Activated naive CD4-positive, alpha-beta T cell treated with anti-CD3 and anti-CD28 coated beads for 36 hours (primary cell): ENCODE measurements around the gene HHLA2. TPM values are rescaled to one million over a fixed set of nuclear protein-coding genes. Genes with fewer than 3 reads are reported as not detected.
A peak's percentile ranks its signal among the peaks of the same experiment; 100 is the strongest.
"Not testable (repeated sequence)": the region's sequence is repeated elsewhere in the genome, so short reads cannot be mapped to it uniquely, and the experiment has no call there.

Experiments
- CTCF ChIA-PET: fragments of 350-600 bp; sonication (Branson Sonifier 250); formaldehyde crosslinking; loops from one replicate; lab custom pipeline; 2021; ENCODE audit warnings: antibody characterized with exemption; lab: Charles Lee
- DNase-seq: peaks from one replicate; pipeline ENCODE4 v3.0.0-alpha.2; 2020
- H3K27ac Mint-ChIP-seq: one replicate; pipeline ENCODE4 v1.8.0; 2021; ENCODE audit warnings: mild to moderate bottlenecking, mixed read lengths
- H3K27me3 Mint-ChIP-seq: one replicate; pipeline ENCODE4 v1.8.0; 2021; ENCODE audit warnings: low read depth, mixed read lengths
- H3K36me3 Mint-ChIP-seq: one replicate; pipeline ENCODE4 v1.8.0; 2021; ENCODE audit warnings: low read depth, mixed read lengths
- H3K4me1 Mint-ChIP-seq: one replicate; pipeline ENCODE4 v1.8.0; 2021; ENCODE audit warnings: low read depth, mixed read lengths
- H3K4me3 Mint-ChIP-seq: one replicate; pipeline ENCODE4 v1.8.0; 2021; ENCODE audit warnings: mild to moderate bottlenecking, moderate library complexity, mixed read lengths
- H3K9me3 Mint-ChIP-seq: one replicate; pipeline ENCODE4 v1.8.0; 2021; ENCODE audit warnings: mixed read lengths
- intact Hi-C: fragments of 100-400 bp; cut with micrococcal nuclease; formaldehyde crosslinking; loops from one replicate; pipeline ENCODE4 v1.15.1; 2023
- total RNA-seq, 2 experiments: library from RNA; stranded (reverse); gene quantifications; one replicate each; pipeline ENCODE4 v1.2.3, GENCODE V29; 2021

HHLA2 gene
- total RNA-seq, 2 experiments from 2014 or later = 0.22 to 0.26 TPM

DNA sequence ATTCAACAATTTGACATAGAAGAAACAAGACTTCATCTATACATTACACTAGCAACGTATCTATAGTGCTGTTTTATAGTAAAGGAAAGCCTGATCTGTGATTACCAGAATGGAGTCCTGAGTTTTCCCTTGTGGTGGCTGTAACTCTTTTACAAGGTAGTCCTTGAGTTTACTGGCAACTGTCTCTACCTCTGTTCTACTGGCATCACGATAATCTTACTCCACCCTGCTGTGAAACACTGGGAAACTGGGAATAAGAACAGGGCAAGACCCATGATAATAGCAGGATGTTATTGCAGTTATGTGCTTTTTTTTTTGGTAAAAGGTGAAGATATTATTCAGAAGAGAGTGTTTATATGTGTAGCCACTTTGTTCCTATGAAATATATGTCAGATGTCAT lies 12.4 kb upstream of the HHLA2 start:
- Mint-ChIP-seq H3K9me3 (peaks cover 12% of the 10 kb centered on the region), H3K36me3 (no peaks in the 10 kb centered on the region), H3K27me3 (no peaks in the 10 kb centered on the region), H3K4me1 (peaks cover 34% of the 10 kb centered on the region), H3K27ac (no peak overlapping the region), H3K4me3 (no peak overlapping the region)
- intact Hi-C loops = no loop called here
- CTCF ChIA-PET = no interaction called here
- DNase-seq = no peak

DNA sequence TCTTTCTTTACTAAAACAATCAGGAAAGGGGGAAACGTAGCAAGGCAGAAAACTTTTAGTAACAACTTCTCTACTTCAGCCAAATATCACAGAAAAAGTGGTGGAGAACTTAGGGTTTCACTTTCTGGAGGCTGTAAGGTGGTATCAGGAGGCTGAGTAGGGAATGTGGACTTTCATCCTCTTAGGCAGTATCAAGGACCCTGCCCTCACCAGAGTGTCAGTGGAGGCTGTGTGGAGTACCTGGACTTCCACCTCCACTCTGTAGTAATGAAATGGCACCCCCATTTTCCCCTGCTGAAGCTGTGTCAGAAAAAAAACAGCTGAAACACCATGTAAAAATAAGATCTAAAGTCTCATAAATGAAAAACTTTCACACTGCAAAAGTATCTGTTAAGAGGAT lies 11.2 kb upstream of the HHLA2 start:
- no peak overlapping the region for H3K27ac Mint-ChIP-seq
- peaks cover 34% of the 10 kb centered on the region for H3K4me1 Mint-ChIP-seq
- DNase-seq = no peak
- no peaks in the 10 kb centered on the region for H3K27me3 Mint-ChIP-seq
- no peaks in the 10 kb centered on the region for H3K36me3 Mint-ChIP-seq
- intact Hi-C loops = no loop called here
- CTCF ChIA-PET = no interaction called here
- H3K4me3 Mint-ChIP-seq = no peak overlapping the region
- H3K9me3 Mint-ChIP-seq = peaks cover 3% of the 10 kb centered on the region

DNA sequence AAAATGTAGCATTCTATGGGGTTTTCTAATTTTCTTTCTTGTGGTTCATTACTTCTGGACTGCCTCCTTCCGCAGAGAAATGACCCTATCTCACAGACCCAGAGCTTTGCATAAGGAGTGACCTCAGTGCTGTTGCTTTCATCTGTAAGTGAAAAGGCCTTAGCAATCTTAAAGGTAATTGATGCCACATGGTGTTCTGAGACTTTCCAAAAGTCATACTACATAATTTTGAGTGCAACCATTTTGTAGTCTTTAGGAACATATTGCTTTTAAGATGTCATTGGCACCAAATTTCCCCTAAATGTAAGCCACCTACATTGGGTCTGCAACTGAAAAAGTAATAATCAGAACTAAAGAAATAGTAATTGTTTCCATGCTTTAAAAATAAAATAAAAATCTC lies 9.2 kb upstream of the HHLA2 start:
- H3K27me3 Mint-ChIP-seq = no peaks in the 10 kb centered on the region
- CTCF ChIA-PET = no interaction called here
- intact Hi-C loops = no loop called here
- H3K4me1 Mint-ChIP-seq = peaks cover 41% of the 10 kb centered on the region
- no peaks in the 10 kb centered on the region for H3K36me3 Mint-ChIP-seq
- peaks cover 4% of the 10 kb centered on the region for H3K9me3 Mint-ChIP-seq
- DNase-seq = no peak
- H3K27ac Mint-ChIP-seq = no peak overlapping the region
- H3K4me3 Mint-ChIP-seq = no peak overlapping the region

DNA sequence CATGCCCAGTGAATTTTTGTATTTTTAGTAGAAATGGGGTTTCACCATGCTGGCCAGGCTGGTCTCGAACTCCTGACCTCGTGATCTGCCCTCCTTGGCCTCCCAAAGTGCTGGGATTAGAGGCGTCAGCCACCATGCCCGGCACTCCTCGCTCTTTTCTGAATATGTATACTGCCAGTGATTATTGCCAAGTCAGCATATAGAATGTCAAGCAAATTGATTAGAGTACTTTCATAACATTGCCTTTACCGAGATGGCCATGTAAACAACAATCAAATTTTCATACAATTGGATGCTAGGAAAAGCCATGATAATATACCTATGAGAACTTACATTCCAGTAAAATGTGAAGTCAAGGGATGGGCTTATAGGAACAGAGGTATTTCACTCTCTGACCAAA lies 8.2 kb upstream of the HHLA2 start:
- H3K27me3 Mint-ChIP-seq, H3K36me3 Mint-ChIP-seq, H3K27ac Mint-ChIP-seq, intact Hi-C loops, H3K4me3 Mint-ChIP-seq, H3K9me3 Mint-ChIP-seq, DNase-seq: not testable (repeated sequence)
- CTCF ChIA-PET = interaction anchor here (0.7 kb wide), 1 partner anchor 202 kb away, joined by 3 read pairs; no protein-coding TSS in a partner anchor
- H3K4me1 Mint-ChIP-seq = peaks cover 49% of the 10 kb centered on the region

DNA sequence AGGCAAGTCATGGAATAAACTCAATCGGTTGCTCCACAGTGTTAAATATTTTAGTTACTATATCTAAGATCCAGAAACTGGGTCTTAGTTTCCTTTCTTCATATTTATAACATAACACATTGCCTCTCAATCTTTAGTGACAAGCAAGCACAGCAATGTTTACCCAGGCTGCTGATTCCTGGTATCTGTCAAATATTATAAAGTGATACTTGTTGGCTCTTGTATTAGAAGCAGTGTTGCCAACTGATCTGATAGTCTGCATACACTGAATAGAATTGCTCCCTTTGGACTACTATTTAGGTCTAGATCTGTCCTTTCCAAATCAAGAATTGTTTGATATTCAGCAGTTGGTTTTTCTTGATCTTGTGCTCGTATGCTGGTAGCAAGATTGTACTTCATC lies 7.2 kb upstream of the HHLA2 start:
- Mint-ChIP-seq H3K27ac (no peak overlapping the region), H3K27me3 (no peaks in the 10 kb centered on the region), H3K4me1 (peaks cover 58% of the 10 kb centered on the region), H3K36me3 (no peaks in the 10 kb centered on the region), H3K4me3 (no peak overlapping the region), H3K9me3 (peaks cover 4% of the 10 kb centered on the region)
- intact Hi-C loops = no loop called here
- CTCF ChIA-PET = no interaction called here
- no peak for DNase-seq

DNA sequence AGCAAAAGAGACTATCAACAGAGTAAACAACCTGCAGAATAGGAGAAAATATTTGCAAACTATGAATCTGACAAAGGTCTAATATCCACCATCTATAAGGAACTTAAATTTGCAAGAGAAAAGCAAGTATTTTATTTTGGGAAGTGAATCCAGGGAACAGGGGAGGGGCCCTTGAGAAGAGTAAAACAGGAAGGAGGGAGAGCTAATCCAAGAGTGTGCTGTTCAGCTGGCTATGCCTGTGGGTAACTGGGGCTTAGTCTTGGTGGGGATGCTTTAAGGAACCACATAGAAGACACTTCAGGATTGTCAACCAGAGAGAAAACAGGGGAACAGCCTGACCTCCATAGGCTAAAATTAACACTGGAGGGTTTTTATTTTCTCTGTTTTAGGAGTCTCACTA lies 3.9 kb upstream of the HHLA2 start:
- Mint-ChIP-seq H3K27me3 (no peaks in the 10 kb centered on the region), H3K4me1 (peaks cover 59% of the 10 kb centered on the region), H3K36me3 (no peaks in the 10 kb centered on the region), H3K27ac (peak overlapping the region; percentile 70), H3K9me3 (peaks cover 4% of the 10 kb centered on the region), H3K4me3 (no peak overlapping the region)
- no peak for DNase-seq
- CTCF ChIA-PET = interaction anchor here (0.7 to 2.8 kb wide), 2 partner anchors 69 kb away, joined by 3 to 8 read pairs; no protein-coding TSS in a partner anchor
- intact Hi-C loops = loop anchor here (2.0 to 10.0 kb wide), 8 partner anchors 50 to 1635 kb away; partner anchors contain the start of genes BBX, CIP2A and DZIP3

DNA sequence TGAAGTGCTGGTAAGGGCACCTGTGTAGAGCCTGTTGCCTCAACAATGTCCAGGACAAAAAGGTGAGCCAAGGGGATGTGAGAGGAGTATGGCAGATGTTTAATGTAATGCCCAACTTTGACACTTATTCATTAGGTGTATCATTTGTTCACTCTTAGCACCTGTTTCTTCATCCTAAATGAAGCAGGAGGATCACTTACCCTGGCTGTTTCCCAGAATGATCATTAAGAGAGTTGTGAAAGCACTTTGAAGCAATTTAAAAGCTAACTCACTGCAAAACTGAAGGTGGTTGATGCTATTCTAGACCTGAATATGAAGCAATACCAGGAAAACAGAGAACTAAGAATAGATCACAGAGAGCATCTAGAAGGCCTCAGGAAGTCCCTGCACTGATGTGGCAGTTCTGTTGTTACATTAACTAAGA lies 3.4 kb upstream of the HHLA2 start:
- H3K36me3 Mint-ChIP-seq = no peaks in the 10 kb centered on the region
- peak; percentile 45 for DNase-seq
- CTCF ChIA-PET = interaction anchor here (0.6 to 2.8 kb wide), 2 partner anchors 15 to 70 kb away, joined by 4 to 8 read pairs; no protein-coding TSS in a partner anchor
- intact Hi-C loops = loop anchor here (1.0 to 10.0 kb wide), 16 partner anchors 8 to 1634 kb away; partner anchors contain the start of genes BBX, CIP2A, DZIP3 and IFT57
- H3K4me1 Mint-ChIP-seq = peaks cover 55% of the 10 kb centered on the region
- no peak overlapping the region for H3K4me3 Mint-ChIP-seq
- H3K27me3 Mint-ChIP-seq = no peaks in the 10 kb centered on the region
- H3K27ac Mint-ChIP-seq = peak overlapping the region; percentile 70
- H3K9me3 Mint-ChIP-seq = peaks cover 4% of the 10 kb centered on the region

DNA sequence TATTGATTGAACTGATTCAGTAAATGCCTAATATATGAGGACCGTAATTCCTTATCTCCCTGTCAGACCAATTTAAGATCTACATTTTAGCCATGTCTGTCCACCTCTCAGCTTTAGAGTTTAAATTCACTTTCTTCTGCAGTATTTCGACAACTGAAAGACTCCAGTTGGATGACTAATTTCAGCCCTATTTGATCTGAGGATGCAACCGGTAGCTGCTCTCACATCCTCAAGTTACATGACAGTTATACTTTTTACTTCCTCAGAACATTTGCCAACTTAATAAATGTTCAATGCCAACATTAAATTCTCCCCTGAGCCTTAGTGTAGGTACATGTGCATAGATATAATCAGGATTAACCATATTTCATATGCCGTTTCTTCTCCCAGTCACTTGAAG lies 2.5 kb upstream of the HHLA2 start:
- DNase-seq = peak; percentile 54
- intact Hi-C loops = loop anchor here (1.0 to 10.0 kb wide), 16 partner anchors 7 to 1633 kb away; partner anchors contain the start of genes BBX, CIP2A, DZIP3 and IFT57
- Mint-ChIP-seq H3K36me3 (no peaks in the 10 kb centered on the region), H3K27me3 (no peaks in the 10 kb centered on the region), H3K4me3 (no peak overlapping the region), H3K9me3 (peaks cover 4% of the 10 kb centered on the region), H3K4me1 (peaks cover 51% of the 10 kb centered on the region), H3K27ac (no peak overlapping the region)
- CTCF ChIA-PET = interaction anchor here (0.7 to 2.8 kb wide), 3 partner anchors 71 to 204 kb away, joined by 3 to 8 read pairs (median 4); no protein-coding TSS in a partner anchor

DNA sequence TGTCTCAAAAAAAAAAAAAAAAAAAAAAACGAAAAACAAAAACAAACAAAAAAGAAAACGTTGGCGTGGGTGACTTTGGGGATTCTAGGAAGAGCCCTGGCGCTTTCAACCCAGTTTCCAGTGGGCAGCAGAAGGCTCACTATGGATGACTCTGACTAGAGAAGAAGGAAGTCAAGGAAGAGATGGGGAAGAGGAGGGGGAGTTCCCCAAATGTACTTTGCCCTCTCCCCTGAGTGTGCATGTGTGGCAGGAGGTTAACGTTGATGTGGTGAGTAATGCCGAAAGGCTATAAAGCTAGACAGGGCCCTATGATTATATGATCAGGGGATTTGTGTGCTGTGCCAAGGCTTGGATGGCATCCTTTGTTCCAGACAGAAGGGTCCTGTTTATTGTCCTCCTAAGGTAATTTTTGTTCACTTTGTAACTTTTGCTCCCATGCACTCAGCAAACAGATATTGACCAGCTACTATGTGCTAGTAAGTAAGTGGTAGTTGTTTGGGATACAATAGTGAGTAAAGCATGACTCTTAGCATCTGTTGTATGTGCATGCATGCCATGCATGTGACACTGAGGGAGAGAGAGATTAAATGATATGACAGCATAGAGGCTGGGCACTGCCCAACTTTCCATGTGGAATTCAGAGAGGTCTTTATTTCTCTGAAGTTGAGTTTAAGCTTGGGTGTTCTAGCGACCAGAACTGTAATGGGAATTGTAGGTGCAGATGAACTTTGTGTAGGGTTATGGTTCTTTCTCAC lies 750 bp upstream of the HHLA2 start:
- CTCF ChIA-PET = interaction anchor here (0.8 to 1.6 kb wide), 2 partner anchors 142 to 303 kb away, joined by 3 to 4 read pairs; no protein-coding TSS in a partner anchor
- no peak for DNase-seq
- H3K27me3 Mint-ChIP-seq = no peaks in the 10 kb centered on the region
- peaks cover 3% of the 10 kb centered on the region for H3K9me3 Mint-ChIP-seq
- no peaks in the 10 kb centered on the region for H3K36me3 Mint-ChIP-seq
- intact Hi-C loops = loop anchor here (1.0 to 10.0 kb wide), 4 partner anchors 164 to 881 kb away; partner anchors contain the start of genes CIP2A and DZIP3
- H3K4me1 Mint-ChIP-seq = peaks cover 61% of the 10 kb centered on the region
- H3K4me3 Mint-ChIP-seq = no peak overlapping the region
- no peak overlapping the region for H3K27ac Mint-ChIP-seq

DNA sequence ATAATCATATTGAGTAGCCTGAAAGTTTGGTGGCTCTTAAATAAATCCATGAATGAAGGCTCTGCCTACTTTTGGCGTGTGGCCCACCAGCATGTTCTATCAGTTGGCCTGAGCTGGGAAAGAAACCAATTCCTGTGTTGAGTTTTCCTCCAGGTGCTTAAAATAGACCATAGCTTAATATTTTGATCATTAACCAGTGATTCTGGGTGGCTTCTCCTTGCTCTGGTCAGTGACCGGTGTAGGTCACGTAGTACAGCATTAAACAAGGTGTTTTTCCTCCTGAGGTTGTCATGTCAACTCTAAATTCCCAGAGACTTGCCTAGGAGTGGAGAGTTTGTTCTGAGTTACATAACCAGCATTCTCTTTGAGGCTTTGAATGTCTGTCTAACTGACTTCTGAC lies 1.3 kb downstream of the HHLA2 start:
- DNase-seq = no peak
- CTCF ChIA-PET = interaction anchor here (0.7 kb wide), 1 partner anchor 13 kb away, joined by 3 read pairs; no protein-coding TSS in a partner anchor
- Mint-ChIP-seq H3K36me3 (no peaks in the 10 kb centered on the region), H3K9me3 (no peaks in the 10 kb centered on the region), H3K4me3 (no peak overlapping the region), H3K27me3 (no peaks in the 10 kb centered on the region), H3K27ac (no peak overlapping the region), H3K4me1 (peaks cover 66% of the 10 kb centered on the region)
- intact Hi-C loops = loop anchor here (10.0 kb wide), 3 partner anchors 287 to 883 kb away; partner anchors contain the start of genes CIP2A and DZIP3

DNA sequence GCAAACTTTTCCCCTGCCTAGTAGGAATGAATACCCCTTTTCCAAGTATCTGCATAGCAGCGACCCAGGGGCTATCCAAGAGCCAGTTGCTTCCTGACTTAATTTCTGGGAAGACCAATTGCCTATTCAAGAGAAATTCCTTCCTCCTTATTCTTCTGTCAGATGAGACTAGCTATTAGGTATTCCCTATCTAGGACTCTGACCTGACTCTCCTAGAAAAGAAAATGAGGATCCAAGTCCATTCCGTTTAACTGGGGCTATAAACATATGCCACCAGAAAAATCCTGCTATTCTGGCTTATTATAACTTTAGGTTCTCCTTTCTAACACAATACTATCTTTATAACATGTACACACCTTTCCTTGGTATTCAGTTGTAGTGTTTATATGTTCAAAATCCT lies 1.7 kb downstream of the HHLA2 start:
- Mint-ChIP-seq H3K9me3 (no peaks in the 10 kb centered on the region), H3K27me3 (no peaks in the 10 kb centered on the region), H3K4me3 (no peak overlapping the region), H3K36me3 (no peaks in the 10 kb centered on the region), H3K4me1 (peaks cover 66% of the 10 kb centered on the region), H3K27ac (no peak overlapping the region)
- CTCF ChIA-PET = interaction anchor here (0.7 kb wide), 1 partner anchor 13 kb away, joined by 3 read pairs; no protein-coding TSS in a partner anchor
- no peak for DNase-seq
- intact Hi-C loops = loop anchor here (10.0 kb wide), 3 partner anchors 287 to 883 kb away; partner anchors contain the start of genes CIP2A and DZIP3

DNA sequence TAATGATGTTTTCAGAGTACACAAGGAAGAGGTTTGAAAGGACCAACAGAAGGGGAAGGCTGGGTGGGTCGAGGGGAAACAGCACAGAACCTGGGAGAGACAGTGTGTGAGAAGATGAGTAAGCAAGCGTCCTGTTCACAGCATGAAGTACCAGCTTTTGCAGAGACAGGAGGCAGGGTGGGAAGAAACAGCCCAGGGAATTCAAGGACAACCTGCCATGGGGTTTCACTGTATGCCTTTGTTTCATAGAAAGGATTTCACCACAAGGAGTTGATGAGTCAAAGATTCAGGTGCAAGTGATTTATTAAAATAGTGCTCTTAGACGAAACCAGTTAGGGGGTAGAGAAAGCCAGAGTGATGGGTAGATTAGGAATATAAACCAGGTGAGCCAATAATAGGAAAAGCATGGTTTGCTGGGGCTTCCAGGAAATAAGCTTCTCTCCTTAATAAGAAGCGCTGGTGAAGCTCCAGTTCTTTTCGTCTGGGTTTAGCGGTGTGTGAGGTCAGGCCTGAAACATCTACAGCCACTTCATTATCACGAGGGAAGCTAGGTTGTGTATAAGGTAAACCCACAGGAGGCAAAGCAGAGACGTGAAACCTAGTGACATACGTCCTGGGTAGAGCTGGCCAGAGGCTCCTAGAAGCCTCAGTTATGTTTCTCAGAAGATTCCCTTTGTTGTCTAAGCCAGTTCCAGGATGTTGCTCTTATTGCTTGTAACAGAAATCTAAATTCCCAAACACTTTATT lies 3.9 kb downstream of the HHLA2 start:
- no peaks in the 10 kb centered on the region for H3K9me3 Mint-ChIP-seq
- peaks cover 57% of the 10 kb centered on the region for H3K4me1 Mint-ChIP-seq
- H3K27me3 Mint-ChIP-seq = no peaks in the 10 kb centered on the region
- H3K36me3 Mint-ChIP-seq = no peaks in the 10 kb centered on the region
- CTCF ChIA-PET = interaction anchor here (1.8 kb wide), 1 partner anchor 77 kb away, joined by 8 read pairs; no protein-coding TSS in a partner anchor
- intact Hi-C loops = loop anchor here (5.0 kb wide), 2 partner anchors 532 to 868 kb away; no protein-coding TSS in a partner anchor
- H3K27ac Mint-ChIP-seq = no peak overlapping the region
- DNase-seq = no peak
- no peak overlapping the region for H3K4me3 Mint-ChIP-seq
